Panc1 (cell line): Measurements from ENCODE around the gene SDHAF4. TPM values are rescaled to one million over a fixed set of nuclear protein-coding genes. Genes with fewer than 3 reads are reported as not detected.

ENCODE experiments used
- ATAC-seq: fragments of 200-7000 bp; cut with Tn5 transposase; 2 replicates; pipeline ENCODE4 v1.9.1; 2020; ENCODE audit warnings: mild to moderate bottlenecking, moderate library complexity
- BruUV-seq: library from RNA; stranded (reverse); fragments of 400-500 nt; replicated peaks from 2 replicates; lab custom pipeline; 2021; lab: Mats Ljungman, UMichigan
- CTCF ChIA-PET: fragments of 300-600 bp; sonication (Branson Sonifier 250); formaldehyde crosslinking; loops from one replicate; lab custom pipeline; 2022; ENCODE audit warnings: antibody characterized with exemption; lab: Charles Lee
- POLR2A ChIA-PET: fragments of 300-600 bp; sonication (Branson Sonifier 250); formaldehyde crosslinking; loops from one replicate; lab custom pipeline; 2022; ENCODE audit warnings: antibody characterized with exemption; lab: Charles Lee
- DNase-seq: peaks from one replicate; pipeline ENCODE4 v3.0.0-alpha.2; 2010; ENCODE audit warnings: low read depth, low spot score
- H3K27ac ChIP-seq: 2 replicates; pipeline ENCODE4 v1.5.1; 2011; ENCODE audit warnings: mild to moderate bottlenecking, low read length, inconsistent platforms
- H3K27me3 ChIP-seq: fragments of 200-500 bp; sonication (Bioruptor generic); 2 replicates; pipeline ENCODE4 v1.6.0; 2014; ENCODE audit warnings: low read length, inconsistent platforms; ENCODE audit not compliant: control insufficient read depth, insufficient read depth
- H3K36me3 ChIP-seq: fragments of 200-500 bp; sonication (Bioruptor generic); 2 replicates; pipeline ENCODE4 v1.5.1; 2014; ENCODE audit warnings: inconsistent platforms, mild to moderate bottlenecking, low read length, moderate library complexity; ENCODE audit not compliant: control insufficient read depth, insufficient read depth
- H3K4me1 ChIP-seq: 2 replicates; pipeline ENCODE4 v1.5.1; 2011; ENCODE audit warnings: inconsistent platforms, mild to moderate bottlenecking, low read length, moderate library complexity; ENCODE audit not compliant: control insufficient read depth, insufficient read depth
- H3K4me3 ChIP-seq, 2 experiments: 2 replicates each; pipeline ENCODE4 v1.5.1; 2011 to 2012; ENCODE audit warnings: low read depth in 2 of 2, low read length in 2 of 2, mild to moderate bottlenecking in 2 of 2, inconsistent platforms in 1 of 2, moderate library complexity in 1 of 2
- H3K9me3 ChIP-seq: fragments of 200-500 bp; sonication (Bioruptor generic); 2 replicates; pipeline ENCODE4 v1.5.1; 2014; ENCODE audit warnings: low read depth, mild to moderate bottlenecking, inconsistent platforms, low read length, moderate library complexity; ENCODE audit not compliant: control insufficient read depth, insufficient read depth
- POLR2AphosphoS5 ChIP-seq: IDR thresholded peaks from 2 replicates; pipeline ENCODE4 v1.6.1; 2012; ENCODE audit warnings: mild to moderate bottlenecking, low read depth, low read length, moderate library complexity
- SIN3A ChIP-seq: IDR thresholded peaks from 2 replicates; pipeline ENCODE4 v1.6.1; 2012; ENCODE audit warnings: low read depth, mild to moderate bottlenecking, low read length, moderate library complexity, borderline replicate concordance; ENCODE audit not compliant: insufficient read depth
- TCF7L2 ChIP-seq: IDR thresholded peaks from 2 replicates; pipeline ENCODE4 v1.6.1; 2011; ENCODE audit warnings: mild to moderate bottlenecking, low read depth, low read length, inconsistent platforms
- in situ Hi-C: cut with HindIII; loops from 2 replicates; pipeline ENCODE4 v1.10.0; 2016; ENCODE audit warnings: low sequenced_read_pairs, low pct_unique_long_range_greater_than_20kb
- intact Hi-C: fragments of 100-400 bp; cut with micrococcal nuclease; formaldehyde crosslinking; loops from one replicate; pipeline ENCODE4 v1.10.0; 2022; ENCODE audit not compliant: unreplicated experiment
- total RNA-seq: library from RNA; stranded (reverse); gene quantifications from one replicate; pipeline ENCODE4 v1.2.1, GENCODE V29; 2021; ENCODE audit not compliant: unreplicated experiment
- TF ChIP-seq, protein P1 (sequence below), 2 experiments: IDR thresholded peaks; 2 replicates each; pipeline ENCODE4 v1.6.1; 2011 to 2012; ENCODE audit warnings: low read depth in 2 of 2, control low read depth in 1 of 2, low read length in 1 of 2, mild to moderate bottlenecking in 1 of 2, moderate library complexity in 1 of 2; ENCODE audit not compliant: insufficient read depth in 1 of 2
- TF ChIP-seq, protein P2 (sequence below): fragments of 450-650 bp; IDR thresholded peaks from 2 replicates; pipeline ENCODE4 v1.5.1; 2017; ENCODE audit warnings: mild to moderate bottlenecking

SDHAF4 gene
- total RNA-seq, 1 experiment from 2014 or later = 14.4 TPM

DNA sequence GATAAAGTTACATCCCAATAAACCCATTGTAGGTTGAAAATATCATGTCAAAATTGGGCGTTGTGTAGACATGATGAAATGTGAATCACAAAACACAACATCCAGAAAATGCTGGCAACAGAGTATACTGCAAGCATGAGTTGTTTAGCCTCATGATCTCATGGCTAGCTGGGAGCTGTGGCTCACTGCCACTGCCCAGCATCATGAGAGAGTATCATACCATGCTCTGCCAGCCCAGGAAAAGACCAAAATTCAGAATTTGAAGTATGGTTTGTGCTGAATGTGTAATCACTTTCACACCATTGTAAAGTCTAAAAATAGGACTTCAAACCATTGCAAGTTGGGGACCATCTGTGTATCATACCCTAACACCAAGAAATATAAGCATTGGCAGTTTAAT, 55.7 kb downstream of the SDHAF4 start:
- no peak overlapping the region for H3K4me3 ChIP-seq
- no peaks in the 10 kb centered on the region for H3K4me1 ChIP-seq
- intact Hi-C loops (no loop called here), in situ Hi-C loops (no loop called here)
- ChIA-PET CTCF (no interaction called here), POLR2A (no interaction called here)
- DNase-seq (no peak), ATAC-seq (no peak)
- TF ChIP-seq POLR2AphosphoS5 (no peak), TCF7L2 (no peak)
- TF ChIP-seq, protein P1, sequence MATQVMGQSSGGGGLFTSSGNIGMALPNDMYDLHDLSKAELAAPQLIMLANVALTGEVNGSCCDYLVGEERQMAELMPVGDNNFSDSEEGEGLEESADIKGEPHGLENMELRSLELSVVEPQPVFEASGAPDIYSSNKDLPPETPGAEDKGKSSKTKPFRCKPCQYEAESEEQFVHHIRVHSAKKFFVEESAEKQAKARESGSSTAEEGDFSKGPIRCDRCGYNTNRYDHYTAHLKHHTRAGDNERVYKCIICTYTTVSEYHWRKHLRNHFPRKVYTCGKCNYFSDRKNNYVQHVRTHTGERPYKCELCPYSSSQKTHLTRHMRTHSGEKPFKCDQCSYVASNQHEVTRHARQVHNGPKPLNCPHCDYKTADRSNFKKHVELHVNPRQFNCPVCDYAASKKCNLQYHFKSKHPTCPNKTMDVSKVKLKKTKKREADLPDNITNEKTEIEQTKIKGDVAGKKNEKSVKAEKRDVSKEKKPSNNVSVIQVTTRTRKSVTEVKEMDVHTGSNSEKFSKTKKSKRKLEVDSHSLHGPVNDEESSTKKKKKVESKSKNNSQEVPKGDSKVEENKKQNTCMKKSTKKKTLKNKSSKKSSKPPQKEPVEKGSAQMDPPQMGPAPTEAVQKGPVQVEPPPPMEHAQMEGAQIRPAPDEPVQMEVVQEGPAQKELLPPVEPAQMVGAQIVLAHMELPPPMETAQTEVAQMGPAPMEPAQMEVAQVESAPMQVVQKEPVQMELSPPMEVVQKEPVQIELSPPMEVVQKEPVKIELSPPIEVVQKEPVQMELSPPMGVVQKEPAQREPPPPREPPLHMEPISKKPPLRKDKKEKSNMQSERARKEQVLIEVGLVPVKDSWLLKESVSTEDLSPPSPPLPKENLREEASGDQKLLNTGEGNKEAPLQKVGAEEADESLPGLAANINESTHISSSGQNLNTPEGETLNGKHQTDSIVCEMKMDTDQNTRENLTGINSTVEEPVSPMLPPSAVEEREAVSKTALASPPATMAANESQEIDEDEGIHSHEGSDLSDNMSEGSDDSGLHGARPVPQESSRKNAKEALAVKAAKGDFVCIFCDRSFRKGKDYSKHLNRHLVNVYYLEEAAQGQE (IDR thresholded peaks at IDR 0.05; ENCODE audit: insufficient read depth in 1 of 2, low read depth in 2 of 2, low read length in 1 of 2) = no peak
- no peaks in the 10 kb centered on the region for H3K36me3 ChIP-seq
- no TSS peak for BruUV-seq
- no peak overlapping the region for H3K27ac ChIP-seq
- no peaks in the 10 kb centered on the region for H3K9me3 ChIP-seq
- H3K27me3 ChIP-seq = no peaks in the 10 kb centered on the region; the same call in 1 of the 2 replicates

DNA sequence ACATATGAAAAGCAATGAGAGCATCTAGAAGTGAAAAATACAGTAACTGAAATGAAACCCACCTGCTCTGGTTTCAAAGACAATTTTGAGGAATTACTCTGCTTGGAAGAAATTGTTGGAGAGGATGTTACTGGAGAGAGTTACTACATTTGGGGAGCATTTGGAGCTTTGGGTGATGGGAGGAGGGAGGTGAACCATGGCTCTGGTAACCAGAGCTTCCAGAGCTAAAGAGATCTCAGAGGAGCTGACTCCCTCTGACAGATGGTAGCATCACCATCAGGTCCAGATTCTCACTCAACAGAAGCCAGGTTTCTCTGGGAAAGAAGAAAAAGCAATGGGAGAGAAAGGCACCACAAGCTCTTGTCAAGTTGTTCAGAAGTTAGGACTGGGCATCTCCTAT, 58.7 kb downstream of the SDHAF4 start:
- Histone ChIP-seq H3K27ac (no peak overlapping the region), H3K4me1 (no peaks in the 10 kb centered on the region), H3K9me3 (no peaks in the 10 kb centered on the region), H3K36me3 (no peaks in the 10 kb centered on the region), H3K27me3 (no peaks in the 10 kb centered on the region; the same call in 1 of the 2 replicates), H3K4me3 (no peak overlapping the region)
- ATAC-seq (no peak), DNase-seq (no peak)
- intact Hi-C loops (no loop called here), in situ Hi-C loops (no loop called here)
- ChIA-PET CTCF (no interaction called here), POLR2A (no interaction called here)
- no TSS peak for BruUV-seq
- TF ChIP-seq TCF7L2 (no peak), SIN3A (no peak), POLR2AphosphoS5 (no peak)
- TF ChIP-seq, protein P2, sequence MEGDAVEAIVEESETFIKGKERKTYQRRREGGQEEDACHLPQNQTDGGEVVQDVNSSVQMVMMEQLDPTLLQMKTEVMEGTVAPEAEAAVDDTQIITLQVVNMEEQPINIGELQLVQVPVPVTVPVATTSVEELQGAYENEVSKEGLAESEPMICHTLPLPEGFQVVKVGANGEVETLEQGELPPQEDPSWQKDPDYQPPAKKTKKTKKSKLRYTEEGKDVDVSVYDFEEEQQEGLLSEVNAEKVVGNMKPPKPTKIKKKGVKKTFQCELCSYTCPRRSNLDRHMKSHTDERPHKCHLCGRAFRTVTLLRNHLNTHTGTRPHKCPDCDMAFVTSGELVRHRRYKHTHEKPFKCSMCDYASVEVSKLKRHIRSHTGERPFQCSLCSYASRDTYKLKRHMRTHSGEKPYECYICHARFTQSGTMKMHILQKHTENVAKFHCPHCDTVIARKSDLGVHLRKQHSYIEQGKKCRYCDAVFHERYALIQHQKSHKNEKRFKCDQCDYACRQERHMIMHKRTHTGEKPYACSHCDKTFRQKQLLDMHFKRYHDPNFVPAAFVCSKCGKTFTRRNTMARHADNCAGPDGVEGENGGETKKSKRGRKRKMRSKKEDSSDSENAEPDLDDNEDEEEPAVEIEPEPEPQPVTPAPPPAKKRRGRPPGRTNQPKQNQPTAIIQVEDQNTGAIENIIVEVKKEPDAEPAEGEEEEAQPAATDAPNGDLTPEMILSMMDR = no peak
- TF ChIP-seq, protein P1 (IDR thresholded peaks at IDR 0.05; ENCODE audit: insufficient read depth in 1 of 2, low read depth in 2 of 2, low read length in 1 of 2) = no peak
